Measurements from ENCODE around the gene ATF5. TPM values are rescaled to one million over a fixed set of nuclear protein-coding genes. Genes with fewer than 3 reads are reported as not detected.
"Not testable (repeated sequence)": the region's sequence is repeated elsewhere in the genome, so short reads cannot be mapped to it uniquely, and the experiment has no call there.

The ATF5 gene
- total RNA-seq, 4 donors from 2014 or later, result 5.0 to 10.0 (median 6.8) TPM

DNA sequence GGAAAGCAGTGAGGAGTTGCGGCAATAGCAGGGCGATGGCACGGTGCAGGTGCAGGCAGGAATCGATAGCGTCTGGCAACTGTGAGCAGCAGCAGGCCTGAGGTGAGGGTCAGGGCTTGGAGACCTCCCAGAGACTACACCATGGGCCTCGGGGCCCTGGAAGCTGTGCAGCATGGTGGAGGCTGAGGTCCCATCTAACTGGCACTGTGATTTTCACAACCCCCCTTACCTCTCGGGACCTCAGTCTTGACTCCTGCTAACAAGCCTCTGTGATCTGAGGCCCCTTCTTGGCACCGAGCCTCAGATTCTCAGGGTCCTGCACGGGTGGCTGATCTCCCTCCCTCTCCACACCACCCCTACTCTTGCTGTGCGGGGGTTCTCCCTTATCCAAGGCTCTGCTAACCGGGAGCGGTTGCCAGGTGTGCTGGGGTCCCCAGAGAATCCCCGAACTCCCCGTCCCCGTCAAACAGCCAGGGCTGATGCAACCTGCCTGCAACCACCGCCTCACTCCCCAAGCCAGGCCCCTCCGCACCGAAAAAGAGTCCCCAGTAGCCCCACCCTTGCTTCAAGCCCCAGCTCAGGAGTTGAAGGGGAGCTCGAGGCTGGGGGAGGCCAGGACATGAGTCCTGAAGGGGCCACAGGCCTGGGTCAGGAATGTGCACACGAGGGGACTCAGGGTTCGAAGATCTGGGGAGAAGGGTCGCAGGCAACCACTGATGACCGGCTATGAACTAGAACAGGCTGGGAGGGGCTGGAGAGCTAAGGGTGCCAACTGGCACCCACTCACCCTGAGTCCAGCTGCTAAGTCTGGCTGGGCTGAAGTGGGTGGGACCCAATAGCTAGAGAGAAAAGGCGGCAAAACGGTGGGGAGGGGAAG lies 4.8 kb upstream of the ATF5 start:
- no peak for DNase-seq (ENCODE audit: low spot score in 2 of 2)
- WGBS, 2 donors, result 79 to 82% methylated on average over 21 to 25 of the region's 25 CpGs
- intact Hi-C loops (cut with DNase I; ENCODE audit: low total_unique reads), result no loop called here
- no peak for TF ChIP-seq POLR2A (IDR thresholded peaks at IDR 0.05)
- TF ChIP-seq, protein P1, sequence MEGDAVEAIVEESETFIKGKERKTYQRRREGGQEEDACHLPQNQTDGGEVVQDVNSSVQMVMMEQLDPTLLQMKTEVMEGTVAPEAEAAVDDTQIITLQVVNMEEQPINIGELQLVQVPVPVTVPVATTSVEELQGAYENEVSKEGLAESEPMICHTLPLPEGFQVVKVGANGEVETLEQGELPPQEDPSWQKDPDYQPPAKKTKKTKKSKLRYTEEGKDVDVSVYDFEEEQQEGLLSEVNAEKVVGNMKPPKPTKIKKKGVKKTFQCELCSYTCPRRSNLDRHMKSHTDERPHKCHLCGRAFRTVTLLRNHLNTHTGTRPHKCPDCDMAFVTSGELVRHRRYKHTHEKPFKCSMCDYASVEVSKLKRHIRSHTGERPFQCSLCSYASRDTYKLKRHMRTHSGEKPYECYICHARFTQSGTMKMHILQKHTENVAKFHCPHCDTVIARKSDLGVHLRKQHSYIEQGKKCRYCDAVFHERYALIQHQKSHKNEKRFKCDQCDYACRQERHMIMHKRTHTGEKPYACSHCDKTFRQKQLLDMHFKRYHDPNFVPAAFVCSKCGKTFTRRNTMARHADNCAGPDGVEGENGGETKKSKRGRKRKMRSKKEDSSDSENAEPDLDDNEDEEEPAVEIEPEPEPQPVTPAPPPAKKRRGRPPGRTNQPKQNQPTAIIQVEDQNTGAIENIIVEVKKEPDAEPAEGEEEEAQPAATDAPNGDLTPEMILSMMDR (IDR thresholded peaks at IDR 0.05), result no peak
- H3K4me3 ChIP-seq (ENCODE audit: low read depth, poor library complexity, severe bottlenecking), result no peak overlapping the region

GRCh38 chr19:49924881-49925210 lies 4.2 kb upstream of the ATF5 start:
- intact Hi-C loops (cut with DNase I; ENCODE audit: low total_unique reads); DNase-seq (ENCODE audit: low spot score in 2 of 2); H3K4me3 ChIP-seq (ENCODE audit: low read depth, poor library complexity, severe bottlenecking): not testable (repeated sequence)
- WGBS, 2 donors, result 92 to 94% methylated on average over 13 of the region's 13 CpGs

DNA sequence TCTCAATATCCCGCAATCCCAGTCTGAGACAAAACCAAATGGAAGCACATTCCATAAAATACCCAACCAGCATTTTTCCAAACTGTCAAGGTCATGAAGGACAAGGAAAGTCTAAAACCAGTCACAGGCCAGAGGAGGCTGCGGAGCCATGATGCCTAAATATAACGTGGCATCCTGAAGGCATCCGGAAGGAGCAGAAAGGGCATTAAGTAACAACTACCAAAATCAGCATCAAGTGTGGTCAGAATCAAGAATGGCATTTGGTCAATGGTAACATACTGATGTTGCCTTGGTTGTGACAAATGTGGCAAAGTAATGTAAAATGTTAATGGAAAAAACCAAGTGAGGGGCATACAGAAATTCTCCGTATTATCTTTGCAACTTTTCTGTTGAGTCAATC lies 3.5 kb upstream of the ATF5 start:
- no peak for DNase-seq (ENCODE audit: low spot score in 2 of 2)
- H3K4me3 ChIP-seq (ENCODE audit: low read depth, poor library complexity, severe bottlenecking), result no peak overlapping the region
- 94 to 97% methylated on average over 5 of the region's 5 CpGs for WGBS, 2 donors
- TF ChIP-seq, protein P1 (IDR thresholded peaks at IDR 0.05), result no peak
- no peak for TF ChIP-seq POLR2A (IDR thresholded peaks at IDR 0.05)
- intact Hi-C loops (cut with DNase I; ENCODE audit: low total_unique reads), result no loop called here

- intact Hi-C loops (cut with DNase I; ENCODE audit: low total_unique reads), result no loop called here
- 84 to 85% methylated on average over 10 of the region's 10 CpGs for WGBS, 2 donors
- no peak overlapping the region for H3K4me3 ChIP-seq (ENCODE audit: low read depth, poor library complexity, severe bottlenecking)
- DNase-seq (ENCODE audit: low spot score in 2 of 2), result no peak
- TF ChIP-seq POLR2A (IDR thresholded peaks at IDR 0.05), result no peak
- TF ChIP-seq, protein P1 (IDR thresholded peaks at IDR 0.05), result no peak
Measured at GRCh38 chr19:49926515-49926914, 2.5 kb upstream of the ATF5 start.

DNA sequence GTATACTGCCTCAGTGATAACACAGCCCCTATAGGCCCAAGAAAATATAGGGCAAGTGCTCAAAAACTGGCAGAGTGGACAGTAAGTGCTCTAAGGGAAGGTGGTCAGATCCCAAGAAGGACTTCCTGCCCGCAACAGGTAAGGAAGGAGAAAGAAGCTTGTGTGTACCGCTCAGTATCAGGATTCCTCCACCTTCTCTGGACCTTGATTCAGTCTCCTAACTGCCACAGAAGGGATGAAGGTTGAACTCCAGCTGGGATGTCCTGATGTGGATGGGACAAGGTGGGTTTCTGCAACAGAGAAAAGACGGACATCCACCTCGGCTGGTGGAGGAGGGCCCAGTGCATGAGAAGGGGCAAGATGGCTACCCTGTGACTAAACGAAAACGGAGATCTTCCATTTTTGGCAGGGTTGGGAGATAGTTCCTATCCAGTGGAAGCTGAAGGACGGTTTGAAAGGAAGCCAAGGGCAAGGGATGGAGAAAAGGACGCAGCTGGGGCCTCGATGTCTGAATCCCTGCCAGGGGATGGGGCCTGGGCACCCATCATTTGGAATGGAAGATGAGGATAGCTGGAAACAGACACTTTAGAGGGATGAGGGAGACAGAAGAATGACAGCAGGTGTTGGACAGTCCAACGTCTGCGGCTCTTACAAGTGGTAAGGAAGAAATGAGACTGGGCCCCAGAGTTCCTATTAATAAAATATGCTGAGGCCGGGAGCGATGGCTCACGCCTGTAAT lies 1.3 kb upstream of the ATF5 start:
- TF ChIP-seq, protein P1 (IDR thresholded peaks at IDR 0.05), result no peak
- TF ChIP-seq POLR2A (IDR thresholded peaks at IDR 0.05), result no peak
- no peak for DNase-seq (ENCODE audit: low spot score in 2 of 2)
- WGBS, 2 donors, result 83 to 86% methylated on average over 14 of the region's 14 CpGs
- no peak overlapping the region for H3K4me3 ChIP-seq (ENCODE audit: low read depth, poor library complexity, severe bottlenecking)
- intact Hi-C loops (cut with DNase I; ENCODE audit: low total_unique reads), result no loop called here
